Measurements from ENCODE around the gene ABCF2. TPM values are rescaled to one million over a fixed set of nuclear protein-coding genes. Genes with fewer than 3 reads are reported as not detected.

The ABCF2 gene
- polyA plus RNA-seq, 3 donors = 18.0 to 22.0 (median 21.1) TPM

DNA sequence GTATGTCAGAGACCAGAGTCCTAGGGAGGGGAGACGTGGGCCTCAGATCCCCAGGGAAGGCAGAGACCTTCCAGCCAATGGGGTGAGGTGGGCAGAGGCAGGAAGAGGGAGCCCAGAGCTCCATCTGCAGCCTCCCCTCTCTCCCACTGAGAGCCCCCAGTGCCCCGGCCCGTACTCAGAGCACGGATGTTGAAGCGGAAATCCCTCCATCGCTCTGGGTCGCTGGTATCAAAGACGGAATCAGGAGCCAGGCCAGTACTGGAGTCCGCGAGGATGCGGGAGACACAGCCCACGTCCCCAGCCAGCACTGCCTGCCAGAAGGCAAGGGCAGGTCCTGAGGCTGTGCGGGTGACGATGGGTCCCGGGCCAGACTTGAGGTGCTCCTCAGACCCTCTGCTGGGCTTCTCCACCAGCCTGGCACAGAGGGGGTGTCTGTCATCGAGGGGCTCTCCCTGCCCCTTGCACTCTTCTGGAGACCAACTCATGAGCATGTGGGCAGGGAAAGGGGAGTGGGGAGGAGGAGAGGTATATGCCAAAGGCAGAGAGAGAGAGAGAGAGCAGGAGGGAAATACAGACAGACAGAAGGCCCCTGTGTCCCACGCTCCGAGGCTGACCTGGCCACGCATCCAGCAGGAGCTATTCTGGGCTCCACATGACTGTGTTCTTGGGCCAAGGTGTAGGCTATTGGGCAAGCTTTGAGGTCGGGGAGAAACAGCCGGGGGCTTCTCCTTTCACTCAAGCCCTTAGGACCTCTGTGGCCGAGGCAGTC, 40.2 kb downstream of the ABCF2 start, which contains the start of gene ASB10:
ASB10 (minus strand) TSS at position 611 of the 769 bp plus-strand sequence; CDS start at position 491, 120 bp downstream.
- 91% methylated on average over 17 of the region's 22 CpGs for WGBS (ENCODE audit: insufficient coverage)
- Histone ChIP-seq H3K36me3 (replicated peaks in 1 of 2; ENCODE audit: control insufficient read depth in 1 of 2, insufficient read depth in 2 of 2, low read length in 2 of 2) (no peaks in the 10 kb centered on the region), H3K9me3 (replicated peaks in 1 of 2; ENCODE audit: control insufficient read depth in 1 of 2, insufficient read depth in 1 of 2, low read length in 2 of 2) (no peaks in the 10 kb centered on the region), H3K4me3 (replicated peaks in 1 of 3; ENCODE audit: low read depth in 2 of 3, low read length in 3 of 3) (no peak within 1 kb of the TSS), H3K27ac (ENCODE audit: low read depth in 1 of 2, low read length in 2 of 2) (no peak within 1 kb of the TSS), H3K4me1 (ENCODE audit: control insufficient read depth in 1 of 2, insufficient read depth in 2 of 2, low read length in 2 of 2) (no peaks in the 10 kb centered on the region), H3K9ac (ENCODE audit: insufficient read depth, low read length, poor library complexity, severe bottlenecking) (no peak within 1 kb of the TSS), H3K4me2 (replicated peaks; ENCODE audit: extremely low read depth, low read length, poor library complexity, severe bottlenecking) (no peak within 1 kb of the TSS), H4K20me1 (ENCODE audit: insufficient read depth, low read length) (no peaks in the 10 kb centered on the region), H3K27me3 (ENCODE audit: control insufficient read depth in 2 of 2, insufficient read depth in 2 of 2, low read length in 2 of 2) (no peaks in the 10 kb centered on the region), H3K79me2 (ENCODE audit: insufficient read depth, low read length) (no peaks in the 10 kb centered on the region), H2AFZ (ENCODE audit: insufficient read depth, low read depth, low read length, poor library complexity, severe bottlenecking) (no peak within 1 kb of the TSS)
- intact Hi-C loops (cut with micrococcal nuclease) = no loop called here
- Mint-ChIP-seq H3K27me3 (ENCODE audit: low read depth in 3 of 3) (peaks cover 3 to 16% (median 10%) of the 10 kb centered on the region in 3 donors), H3K4me1 (no peaks in the 10 kb centered on the region), H3K36me3 (no peaks in the 10 kb centered on the region), H3K9me3 (peaks cover 0 to 1% (median 0%) of the 10 kb centered on the region in 7 donors), H3K27ac (peak within 1 kb of the TSS in 2 of 7 donors; percentile 57 to 61), H3K4me3 (no peak within 1 kb of the TSS)
- no peak for DNase-seq
- TF ChIP-seq, protein P1, sequence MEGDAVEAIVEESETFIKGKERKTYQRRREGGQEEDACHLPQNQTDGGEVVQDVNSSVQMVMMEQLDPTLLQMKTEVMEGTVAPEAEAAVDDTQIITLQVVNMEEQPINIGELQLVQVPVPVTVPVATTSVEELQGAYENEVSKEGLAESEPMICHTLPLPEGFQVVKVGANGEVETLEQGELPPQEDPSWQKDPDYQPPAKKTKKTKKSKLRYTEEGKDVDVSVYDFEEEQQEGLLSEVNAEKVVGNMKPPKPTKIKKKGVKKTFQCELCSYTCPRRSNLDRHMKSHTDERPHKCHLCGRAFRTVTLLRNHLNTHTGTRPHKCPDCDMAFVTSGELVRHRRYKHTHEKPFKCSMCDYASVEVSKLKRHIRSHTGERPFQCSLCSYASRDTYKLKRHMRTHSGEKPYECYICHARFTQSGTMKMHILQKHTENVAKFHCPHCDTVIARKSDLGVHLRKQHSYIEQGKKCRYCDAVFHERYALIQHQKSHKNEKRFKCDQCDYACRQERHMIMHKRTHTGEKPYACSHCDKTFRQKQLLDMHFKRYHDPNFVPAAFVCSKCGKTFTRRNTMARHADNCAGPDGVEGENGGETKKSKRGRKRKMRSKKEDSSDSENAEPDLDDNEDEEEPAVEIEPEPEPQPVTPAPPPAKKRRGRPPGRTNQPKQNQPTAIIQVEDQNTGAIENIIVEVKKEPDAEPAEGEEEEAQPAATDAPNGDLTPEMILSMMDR (IDR thresholded peaks at IDR 0.05) = no peak

DNA sequence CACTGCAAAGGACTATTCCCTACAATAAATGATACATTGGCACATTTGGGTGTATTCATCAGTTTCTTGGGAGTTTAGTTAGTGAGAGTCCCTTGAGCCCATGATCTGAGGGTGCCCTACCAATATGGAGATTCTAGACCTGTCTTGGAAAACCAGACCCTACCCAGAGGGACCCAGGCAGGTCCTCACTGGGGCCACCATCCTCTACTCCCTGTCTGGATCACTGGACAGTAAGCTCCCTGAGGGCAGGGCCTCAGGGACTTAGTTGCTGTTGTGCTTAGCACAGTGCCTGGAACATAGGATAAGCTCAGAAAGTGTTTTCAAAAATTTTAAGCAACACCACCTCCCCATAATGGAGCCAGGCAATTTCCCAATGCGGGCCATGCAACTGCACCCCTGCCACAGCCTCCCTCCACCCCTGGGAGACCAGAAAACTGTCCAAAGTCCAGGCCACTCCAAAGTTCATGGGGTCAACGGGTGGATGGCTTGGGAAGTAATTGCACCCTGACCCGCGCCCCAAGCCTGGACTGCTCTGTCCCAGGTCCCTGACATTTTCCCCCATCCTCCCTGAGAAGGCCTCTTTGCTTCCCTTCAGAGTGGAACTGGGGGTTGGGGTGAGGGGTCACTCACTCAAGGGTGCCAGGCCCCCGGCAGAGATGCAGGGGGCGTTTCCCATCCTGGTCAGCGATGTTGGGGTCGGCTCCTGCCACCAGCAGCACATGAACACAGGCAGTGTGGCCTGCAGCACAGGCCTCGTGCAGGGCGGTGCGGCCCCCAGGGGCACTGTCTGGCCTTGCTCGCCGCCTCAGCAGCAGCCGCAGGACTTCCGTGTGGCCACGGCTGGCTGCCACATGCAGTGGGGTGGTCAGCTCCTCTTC, 41.0 kb downstream of the ABCF2 start:
- intact Hi-C loops (cut with micrococcal nuclease) = no loop called here
- Histone ChIP-seq H3K4me1 (ENCODE audit: control insufficient read depth in 1 of 2, insufficient read depth in 2 of 2, low read length in 2 of 2) (no peaks in the 10 kb centered on the region), H3K4me2 (replicated peaks; ENCODE audit: extremely low read depth, low read length, poor library complexity, severe bottlenecking) (no peak overlapping the region), H3K9ac (ENCODE audit: insufficient read depth, low read length, poor library complexity, severe bottlenecking) (no peak overlapping the region), H3K79me2 (ENCODE audit: insufficient read depth, low read length) (no peaks in the 10 kb centered on the region), H4K20me1 (ENCODE audit: insufficient read depth, low read length) (no peaks in the 10 kb centered on the region), H3K36me3 (replicated peaks in 1 of 2; ENCODE audit: control insufficient read depth in 1 of 2, insufficient read depth in 2 of 2, low read length in 2 of 2) (no peaks in the 10 kb centered on the region), H3K4me3 (replicated peaks in 1 of 3; ENCODE audit: low read depth in 2 of 3, low read length in 3 of 3) (no peak overlapping the region), H3K27ac (ENCODE audit: low read depth in 1 of 2, low read length in 2 of 2) (no peak overlapping the region), H3K27me3 (ENCODE audit: control insufficient read depth in 2 of 2, insufficient read depth in 2 of 2, low read length in 2 of 2) (no peaks in the 10 kb centered on the region), H2AFZ (ENCODE audit: insufficient read depth, low read depth, low read length, poor library complexity, severe bottlenecking) (no peak overlapping the region), H3K9me3 (replicated peaks in 1 of 2; ENCODE audit: control insufficient read depth in 1 of 2, insufficient read depth in 1 of 2, low read length in 2 of 2) (no peaks in the 10 kb centered on the region)
- peaks cover 3 to 16% (median 10%) of the 10 kb centered on the region in 3 donors for H3K27me3 Mint-ChIP-seq (ENCODE audit: low read depth in 3 of 3)
- no peaks in the 10 kb centered on the region for H3K36me3 Mint-ChIP-seq
- 95% methylated on average over 11 of the region's 16 CpGs for WGBS (ENCODE audit: insufficient coverage)
- no peaks in the 10 kb centered on the region for H3K4me1 Mint-ChIP-seq
- H3K9me3 Mint-ChIP-seq = peaks cover 0 to under 1% (median 0%) of the 10 kb centered on the region in 7 donors
- TF ChIP-seq, protein P1 (IDR thresholded peaks at IDR 0.05) = no peak
- DNase-seq = no peak
- peak overlapping the region in 1 of 7 donors; percentile 61 for H3K27ac Mint-ChIP-seq
- H3K4me3 Mint-ChIP-seq = no peak overlapping the region

Data from CD14-positive monocyte (primary cell).